Nucleus accumbens (tissue), 56 donors: ENCODE measurements around the gene MDN1.
A peak's percentile ranks its signal among the peaks of the same experiment; 100 is the strongest.

ENCODE experiments used
- DNase-seq, 56 donors: peaks; one replicate each; lab custom pipeline; 2025; lab: John Stamatoyannopoulos, UW

The MDN1 gene

GRCh38 chr6:89611666-89612065 is 207.9 kb downstream of the MDN1 start:
- no peak for DNase-seq

- peak in 23 of 56 donors; percentile 1 to 56 (median 8) for DNase-seq
Observed at GRCh38 chr6:89610149-89610642, 209.4 kb downstream of the MDN1 start.

- no peak for DNase-seq
Observed at GRCh38 chr6:89605861-89606260, 213.7 kb downstream of the MDN1 start.

- DNase-seq = no peak
Observed at GRCh38 chr6:89604653-89605052, 214.9 kb downstream of the MDN1 start.

GRCh38 chr6:89602166-89602565 is 217.4 kb downstream of the MDN1 start:
- no peak for DNase-seq

GRCh38 chr6:89599727-89600126 is 219.9 kb downstream of the MDN1 start:
- DNase-seq = no peak

GRCh38 chr6:89597988-89598387 is 221.6 kb downstream of the MDN1 start:
- DNase-seq = no peak

GRCh38 chr6:89597372-89597771 is 222.2 kb downstream of the MDN1 start:
- DNase-seq = no peak

GRCh38 chr6:89596484-89596883 is 223.1 kb downstream of the MDN1 start:
- no peak for DNase-seq

- DNase-seq = no peak
Observed at GRCh38 chr6:89596056-89596455, 223.5 kb downstream of the MDN1 start.
